ENCODE data around the gene OSR1. TPM values are rescaled to one million over a fixed set of nuclear protein-coding genes. Genes with fewer than 3 reads are reported as not detected.
A peak's percentile ranks its signal among the peaks of the same experiment; 100 is the strongest.

Gene OSR1
- total RNA-seq, 1 donor from 2014 or later = 2.7 TPM

- H3K4me1 ChIP-seq = peaks cover 27% of the 10 kb centered on the region
- no peak for TF ChIP-seq CTCF (IDR thresholded peaks at IDR 0.05; ENCODE audit: borderline replicate concordance)
- no peaks in the 10 kb centered on the region for H3K36me3 ChIP-seq
- peak overlapping the region; percentile 71 for H3K27ac ChIP-seq (replicated peaks)
- intact Hi-C loops (cut with micrococcal nuclease) = no loop called here
- H3K9me3 ChIP-seq (replicated peaks) = no peaks in the 10 kb centered on the region
- no peak for DNase-seq
- H3K4me3 ChIP-seq = no peak overlapping the region
- H3K27me3 ChIP-seq (ENCODE audit: low read depth) = no peaks in the 10 kb centered on the region
These were observed 20.7 kb downstream of the OSR1 start for GRCh38 chr2:19337742-19338141.

- no peak for TF ChIP-seq CTCF (IDR thresholded peaks at IDR 0.05; ENCODE audit: borderline replicate concordance)
- Histone ChIP-seq H3K36me3 (no peaks in the 10 kb centered on the region), H3K4me1 (peaks cover 30% of the 10 kb centered on the region), H3K27me3 (ENCODE audit: low read depth) (no peaks in the 10 kb centered on the region), H3K9me3 (replicated peaks) (no peaks in the 10 kb centered on the region), H3K27ac (replicated peaks) (peak overlapping the region; percentile 71), H3K4me3 (no peak overlapping the region)
- no peak for DNase-seq
- intact Hi-C loops (cut with micrococcal nuclease) = no loop called here
These were observed 21.2 kb downstream of the OSR1 start for GRCh38 chr2:19337202-19337601.

- H3K27me3 ChIP-seq (ENCODE audit: low read depth) = no peaks in the 10 kb centered on the region
- intact Hi-C loops (cut with micrococcal nuclease) = no loop called here
- H3K4me3 ChIP-seq = no peak overlapping the region
- no peaks in the 10 kb centered on the region for H3K36me3 ChIP-seq
- peaks cover 35% of the 10 kb centered on the region for H3K4me1 ChIP-seq
- TF ChIP-seq CTCF (IDR thresholded peaks at IDR 0.05; ENCODE audit: borderline replicate concordance) = no peak
- no peak for DNase-seq
- H3K9me3 ChIP-seq (replicated peaks) = no peaks in the 10 kb centered on the region
- H3K27ac ChIP-seq (replicated peaks) = peak overlapping the region; percentile 71
These were observed 21.6 kb downstream of the OSR1 start for GRCh38 chr2:19336781-19337180.

GRCh38 chr2:19332503-19332902, 25.9 kb downstream of the OSR1 start:
- Histone ChIP-seq H3K36me3 (no peaks in the 10 kb centered on the region), H3K9me3 (replicated peaks) (no peaks in the 10 kb centered on the region), H3K4me3 (no peak overlapping the region), H3K27me3 (ENCODE audit: low read depth) (no peaks in the 10 kb centered on the region), H3K27ac (replicated peaks) (no peak overlapping the region), H3K4me1 (peaks cover 36% of the 10 kb centered on the region)
- intact Hi-C loops (cut with micrococcal nuclease) = no loop called here
- no peak for TF ChIP-seq CTCF (IDR thresholded peaks at IDR 0.05; ENCODE audit: borderline replicate concordance)
- no peak for DNase-seq

GRCh38 chr2:19331450-19331849, 27.0 kb downstream of the OSR1 start:
- H3K27me3 ChIP-seq (ENCODE audit: low read depth) = no peaks in the 10 kb centered on the region
- H3K9me3 ChIP-seq (replicated peaks) = no peaks in the 10 kb centered on the region
- no peak for TF ChIP-seq CTCF (IDR thresholded peaks at IDR 0.05; ENCODE audit: borderline replicate concordance)
- DNase-seq = no peak
- no peaks in the 10 kb centered on the region for H3K36me3 ChIP-seq
- H3K4me1 ChIP-seq = peaks cover 26% of the 10 kb centered on the region
- intact Hi-C loops (cut with micrococcal nuclease) = no loop called here
- no peak overlapping the region for H3K4me3 ChIP-seq
- H3K27ac ChIP-seq (replicated peaks) = no peak overlapping the region

- Histone ChIP-seq H3K36me3 (no peaks in the 10 kb centered on the region), H3K27me3 (ENCODE audit: low read depth) (no peaks in the 10 kb centered on the region), H3K27ac (replicated peaks) (no peak overlapping the region), H3K4me3 (no peak overlapping the region), H3K4me1 (peaks cover 15% of the 10 kb centered on the region), H3K9me3 (replicated peaks) (no peaks in the 10 kb centered on the region)
- TF ChIP-seq CTCF (IDR thresholded peaks at IDR 0.05; ENCODE audit: borderline replicate concordance) = no peak
- intact Hi-C loops (cut with micrococcal nuclease) = no loop called here
- no peak for DNase-seq
These were observed 28.0 kb downstream of the OSR1 start for GRCh38 chr2:19330436-19330835.

All from left ventricle myocardium inferior (tissue), 1 donor.